ENCODE results near the gene SLC2A11.

DNA sequence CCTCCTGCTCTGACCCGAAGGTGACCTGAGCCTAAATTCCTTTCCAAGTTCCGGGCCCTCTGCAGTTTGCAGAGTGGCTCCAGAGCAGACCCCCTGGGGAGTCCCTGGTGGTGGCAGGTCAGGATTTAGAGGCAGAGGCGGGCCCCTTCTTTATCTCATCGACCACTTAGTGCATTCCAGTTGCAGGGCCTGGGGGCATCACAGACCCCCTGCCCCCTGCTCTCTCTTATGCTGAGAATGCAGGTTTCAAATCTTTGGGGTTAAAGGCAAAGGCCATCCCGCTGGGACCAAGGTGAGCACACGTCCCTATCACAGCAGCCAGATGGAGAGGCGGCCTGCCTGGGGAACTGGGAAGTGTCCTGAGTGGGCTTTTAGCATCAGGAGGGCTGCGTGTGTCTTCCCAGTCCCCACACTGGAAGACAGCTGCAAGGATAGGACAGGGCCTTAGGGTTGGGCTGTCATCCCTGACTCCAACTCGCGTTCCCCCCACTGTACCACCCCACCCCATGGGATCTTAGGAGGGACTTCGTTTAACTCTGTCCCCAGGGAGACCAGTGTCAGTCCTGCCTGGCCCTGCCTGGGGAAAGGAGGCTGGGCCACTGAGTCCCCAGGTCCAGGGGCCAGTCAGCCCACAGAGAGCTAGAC is 30.2 kb upstream of the SLC2A11 start:
- no peak for TF ChIP-seq POLR2A (IDR thresholded peaks at IDR 0.05)
- TF ChIP-seq, protein P1, sequence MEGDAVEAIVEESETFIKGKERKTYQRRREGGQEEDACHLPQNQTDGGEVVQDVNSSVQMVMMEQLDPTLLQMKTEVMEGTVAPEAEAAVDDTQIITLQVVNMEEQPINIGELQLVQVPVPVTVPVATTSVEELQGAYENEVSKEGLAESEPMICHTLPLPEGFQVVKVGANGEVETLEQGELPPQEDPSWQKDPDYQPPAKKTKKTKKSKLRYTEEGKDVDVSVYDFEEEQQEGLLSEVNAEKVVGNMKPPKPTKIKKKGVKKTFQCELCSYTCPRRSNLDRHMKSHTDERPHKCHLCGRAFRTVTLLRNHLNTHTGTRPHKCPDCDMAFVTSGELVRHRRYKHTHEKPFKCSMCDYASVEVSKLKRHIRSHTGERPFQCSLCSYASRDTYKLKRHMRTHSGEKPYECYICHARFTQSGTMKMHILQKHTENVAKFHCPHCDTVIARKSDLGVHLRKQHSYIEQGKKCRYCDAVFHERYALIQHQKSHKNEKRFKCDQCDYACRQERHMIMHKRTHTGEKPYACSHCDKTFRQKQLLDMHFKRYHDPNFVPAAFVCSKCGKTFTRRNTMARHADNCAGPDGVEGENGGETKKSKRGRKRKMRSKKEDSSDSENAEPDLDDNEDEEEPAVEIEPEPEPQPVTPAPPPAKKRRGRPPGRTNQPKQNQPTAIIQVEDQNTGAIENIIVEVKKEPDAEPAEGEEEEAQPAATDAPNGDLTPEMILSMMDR (IDR thresholded peaks at IDR 0.05), result no peak

All from adrenal gland (tissue), 5 donors.